ENCODE measurements around the gene CMIP. TPM values are rescaled to one million over a fixed set of nuclear protein-coding genes. Genes with fewer than 3 reads are reported as not detected.
"Not testable (repeated sequence)": the region's sequence is repeated elsewhere in the genome, so short reads cannot be mapped to it uniquely, and the experiment has no call there.

The CMIP gene
- total RNA-seq, 2 donors from 2014 or later = 28.5 to 57.5 TPM

- Mint-ChIP-seq H3K36me3 (ENCODE audit: low read depth) (no peaks in the 10 kb centered on the region), H3K4me3 (peak overlapping the region; percentile 31), H3K27me3 (no peaks in the 10 kb centered on the region), H3K9me3 (no peaks in the 10 kb centered on the region), H3K4me1 (peaks cover 9% of the 10 kb centered on the region), H3K27ac (peak overlapping the region; percentile 48)
- ATAC-seq (replicated peaks) = no peak
Measured at GRCh38 chr16:81728435-81728834, 283.8 kb downstream of the CMIP start.

GRCh38 chr16:81729451-81729850 lies 284.8 kb downstream of the CMIP start:
- peak overlapping the region; percentile 94 for H3K4me3 Mint-ChIP-seq
- no peaks in the 10 kb centered on the region for H3K27me3 Mint-ChIP-seq
- H3K4me1 Mint-ChIP-seq = peaks cover 9% of the 10 kb centered on the region
- no peaks in the 10 kb centered on the region for H3K36me3 Mint-ChIP-seq (ENCODE audit: low read depth)
- no peaks in the 10 kb centered on the region for H3K9me3 Mint-ChIP-seq
- H3K27ac Mint-ChIP-seq = no peak overlapping the region
- ATAC-seq (replicated peaks) = no peak

- H3K4me1 Mint-ChIP-seq = peaks cover 9% of the 10 kb centered on the region
- ATAC-seq (replicated peaks) = peak; percentile 88
- no peaks in the 10 kb centered on the region for H3K27me3 Mint-ChIP-seq
- peak overlapping the region; percentile 94 for H3K4me3 Mint-ChIP-seq
- no peaks in the 10 kb centered on the region for H3K36me3 Mint-ChIP-seq (ENCODE audit: low read depth)
- H3K27ac Mint-ChIP-seq = peak overlapping the region; percentile 93
- H3K9me3 Mint-ChIP-seq = no peaks in the 10 kb centered on the region
Measured at GRCh38 chr16:81730090-81731051, 285.8 kb downstream of the CMIP start.

GRCh38 chr16:81731649-81732048 lies 287.0 kb downstream of the CMIP start:
- no peaks in the 10 kb centered on the region for H3K27me3 Mint-ChIP-seq
- ATAC-seq (replicated peaks) = no peak
- no peaks in the 10 kb centered on the region for H3K9me3 Mint-ChIP-seq
- H3K4me1 Mint-ChIP-seq = peaks cover 9% of the 10 kb centered on the region
- H3K36me3 Mint-ChIP-seq (ENCODE audit: low read depth) = no peaks in the 10 kb centered on the region
- no peak overlapping the region for H3K4me3 Mint-ChIP-seq
- no peak overlapping the region for H3K27ac Mint-ChIP-seq

GRCh38 chr16:81732699-81733098 lies 288.1 kb downstream of the CMIP start:
- Mint-ChIP-seq H3K9me3 (no peaks in the 10 kb centered on the region), H3K27me3 (no peaks in the 10 kb centered on the region), H3K4me3 (no peak overlapping the region), H3K36me3 (ENCODE audit: low read depth) (no peaks in the 10 kb centered on the region), H3K27ac (no peak overlapping the region), H3K4me1 (peaks cover 9% of the 10 kb centered on the region)
- ATAC-seq (replicated peaks) = no peak

- no peak for ATAC-seq (replicated peaks)
- no peaks in the 10 kb centered on the region for H3K36me3 Mint-ChIP-seq (ENCODE audit: low read depth)
- H3K27me3 Mint-ChIP-seq = no peaks in the 10 kb centered on the region
- H3K4me1 Mint-ChIP-seq = peaks cover 9% of the 10 kb centered on the region
- no peak overlapping the region for H3K27ac Mint-ChIP-seq
- no peaks in the 10 kb centered on the region for H3K9me3 Mint-ChIP-seq
- H3K4me3 Mint-ChIP-seq = no peak overlapping the region
Measured at GRCh38 chr16:81733295-81733694, 288.7 kb downstream of the CMIP start.

GRCh38 chr16:81734632-81735434 lies 290.2 kb downstream of the CMIP start:
- ATAC-seq (replicated peaks) = no peak
- Mint-ChIP-seq H3K27me3 (no peaks in the 10 kb centered on the region), H3K27ac (no peak overlapping the region), H3K36me3 (ENCODE audit: low read depth) (no peaks in the 10 kb centered on the region), H3K4me3 (no peak overlapping the region), H3K9me3 (no peaks in the 10 kb centered on the region), H3K4me1 (peaks cover 5% of the 10 kb centered on the region)

GRCh38 chr16:81737885-81738536 lies 293.4 kb downstream of the CMIP start:
- H3K27ac Mint-ChIP-seq = peak overlapping the region; percentile 48
- no peaks in the 10 kb centered on the region for H3K27me3 Mint-ChIP-seq
- peak; percentile 97 for ATAC-seq (replicated peaks)
- H3K9me3 Mint-ChIP-seq = no peaks in the 10 kb centered on the region
- H3K4me3 Mint-ChIP-seq = peak overlapping the region; percentile 61
- H3K36me3 Mint-ChIP-seq (ENCODE audit: low read depth) = no peaks in the 10 kb centered on the region
- H3K4me1 Mint-ChIP-seq = no peaks in the 10 kb centered on the region

- Mint-ChIP-seq H3K27ac (no peak overlapping the region), H3K9me3 (no peaks in the 10 kb centered on the region), H3K36me3 (ENCODE audit: low read depth) (no peaks in the 10 kb centered on the region), H3K4me1 (no peaks in the 10 kb centered on the region), H3K27me3 (no peaks in the 10 kb centered on the region), H3K4me3 (no peak overlapping the region)
- ATAC-seq (replicated peaks) = no peak
Measured at GRCh38 chr16:81738783-81739496, 294.3 kb downstream of the CMIP start.

- Mint-ChIP-seq H3K27me3 (no peaks in the 10 kb centered on the region), H3K4me1 (no peaks in the 10 kb centered on the region), H3K36me3 (ENCODE audit: low read depth) (no peaks in the 10 kb centered on the region), H3K4me3 (no peak overlapping the region), H3K9me3 (no peaks in the 10 kb centered on the region), H3K27ac (no peak overlapping the region)
- no peak for ATAC-seq (replicated peaks)
Measured at GRCh38 chr16:81739503-81739902, 294.9 kb downstream of the CMIP start.

GRCh38 chr16:81740169-81740568 lies 295.6 kb downstream of the CMIP start:
- no peak for ATAC-seq (replicated peaks)
- H3K27me3 Mint-ChIP-seq = no peaks in the 10 kb centered on the region
- H3K9me3 Mint-ChIP-seq = no peaks in the 10 kb centered on the region
- no peaks in the 10 kb centered on the region for H3K36me3 Mint-ChIP-seq (ENCODE audit: low read depth)
- no peaks in the 10 kb centered on the region for H3K4me1 Mint-ChIP-seq
- no peak overlapping the region for H3K27ac Mint-ChIP-seq
- no peak overlapping the region for H3K4me3 Mint-ChIP-seq

- not testable (repeated sequence) for H3K27ac Mint-ChIP-seq; H3K9me3 Mint-ChIP-seq; H3K27me3 Mint-ChIP-seq; H3K4me3 Mint-ChIP-seq; H3K36me3 Mint-ChIP-seq (ENCODE audit: low read depth); H3K4me1 Mint-ChIP-seq; ATAC-seq (replicated peaks)
Measured at GRCh38 chr16:81741430-81741770, 296.8 kb downstream of the CMIP start.

- no peak for ATAC-seq (replicated peaks)
- H3K4me1 Mint-ChIP-seq = peaks cover 10% of the 10 kb centered on the region
- H3K4me3 Mint-ChIP-seq = no peak overlapping the region
- no peaks in the 10 kb centered on the region for H3K9me3 Mint-ChIP-seq
- no peak overlapping the region for H3K27ac Mint-ChIP-seq
- H3K27me3 Mint-ChIP-seq = no peaks in the 10 kb centered on the region
- no peaks in the 10 kb centered on the region for H3K36me3 Mint-ChIP-seq (ENCODE audit: low read depth)
Measured at GRCh38 chr16:81744385-81744784, 299.8 kb downstream of the CMIP start.

GRCh38 chr16:81744911-81745310 lies 300.3 kb downstream of the CMIP start:
- H3K27me3 Mint-ChIP-seq = no peaks in the 10 kb centered on the region
- peak overlapping the region; percentile 82 for H3K4me3 Mint-ChIP-seq
- no peaks in the 10 kb centered on the region for H3K9me3 Mint-ChIP-seq
- peaks cover 10% of the 10 kb centered on the region for H3K4me1 Mint-ChIP-seq
- no peaks in the 10 kb centered on the region for H3K36me3 Mint-ChIP-seq (ENCODE audit: low read depth)
- ATAC-seq (replicated peaks) = no peak
- H3K27ac Mint-ChIP-seq = no peak overlapping the region
